DND-41 (cell line): ENCODE results near the gene SLC13A5.

Source experiments
- CTCF ChIP-seq: IDR thresholded peaks from 2 replicates; pipeline ENCODE4 v1.5.1; 2012; ENCODE audit warnings: borderline replicate concordance, low read length, moderate library complexity, mild to moderate bottlenecking; ENCODE audit not compliant: poor library complexity, severe bottlenecking; ENCODE audit errors: extremely low read depth
- EZH2 ChIP-seq: IDR thresholded peaks from 3 replicates; pipeline ENCODE4 v1.6.1; 2012; ENCODE audit warnings: borderline replicate concordance, low read depth, mild to moderate bottlenecking, moderate library complexity, low read length, inconsistent platforms; ENCODE audit not compliant: severe bottlenecking

- TF ChIP-seq CTCF (no peak), EZH2 (no peak)
These were observed 17.6 kb downstream of the SLC13A5 start for GRCh38 chr17:6695565-6695964.
